Activated CD8-positive, alpha-beta memory T cell treated with anti-CD3 and anti-CD28 coated beads, Interleukin-2, amount 50 U/mL, for 48 hours (primary cell): ENCODE measurements around the gene DGKD.
A peak's percentile ranks its signal among the peaks of the same experiment; 100 is the strongest.

ENCODE experiments used
- DNase-seq: peaks from one replicate; pipeline ENCODE4 v3.0.0-alpha.2; 2020

Gene DGKD

GRCh38 chr2:233387225-233387624 is 32.9 kb downstream of the DGKD start:
- no peak for DNase-seq

- DNase-seq: no peak
These were observed 33.6 kb downstream of the DGKD start for GRCh38 chr2:233387667-233388528.

DNA sequence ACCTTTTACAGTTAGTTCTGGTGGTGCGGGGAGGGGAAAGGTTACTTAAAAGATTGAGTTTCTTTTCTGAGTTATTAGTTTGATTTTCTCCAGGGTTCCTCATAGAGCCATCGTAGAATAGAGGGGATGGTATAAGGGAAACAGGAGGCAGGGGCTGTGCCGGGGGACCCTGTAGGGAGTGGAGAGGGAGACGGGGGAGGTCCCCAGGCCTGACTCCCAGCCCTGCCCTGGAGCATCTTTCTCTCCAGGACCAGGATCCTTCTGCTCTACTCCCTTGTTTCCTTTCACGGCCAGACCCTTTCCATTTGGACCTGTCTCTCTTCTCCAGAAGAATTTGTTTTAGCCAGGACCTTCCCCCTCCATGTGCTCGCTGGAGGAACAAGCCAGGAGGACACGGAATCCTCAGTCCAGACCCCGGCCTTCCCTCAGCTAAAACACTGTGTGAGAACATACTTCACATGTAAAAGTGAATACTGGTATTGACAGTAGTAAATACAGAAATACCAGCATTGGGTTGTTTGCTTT is 35.4 kb downstream of the DGKD start:
- no peak for DNase-seq

DNA sequence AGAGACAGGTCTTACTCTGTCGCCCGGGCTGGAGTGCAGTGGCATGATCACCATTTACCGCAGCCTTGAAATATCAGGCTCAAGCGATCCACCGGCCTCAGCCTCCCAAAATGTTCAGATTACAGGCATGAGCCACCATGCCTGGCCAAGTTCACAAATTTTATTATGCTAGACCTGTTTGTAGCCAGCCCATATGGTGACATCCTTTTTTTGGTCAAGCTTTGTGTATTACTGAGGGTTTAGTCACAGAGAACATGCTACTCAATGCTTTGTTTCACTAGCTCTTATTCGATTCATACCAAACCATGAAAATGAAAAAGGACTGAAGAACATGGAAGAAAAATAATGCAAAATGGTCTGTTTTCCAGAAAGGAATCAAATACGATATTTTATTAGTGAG is 41.4 kb downstream of the DGKD start:
- no peak for DNase-seq

- peak; percentile 48 for DNase-seq
These were observed 42.7 kb downstream of the DGKD start for GRCh38 chr2:233396726-233397665.

DNA sequence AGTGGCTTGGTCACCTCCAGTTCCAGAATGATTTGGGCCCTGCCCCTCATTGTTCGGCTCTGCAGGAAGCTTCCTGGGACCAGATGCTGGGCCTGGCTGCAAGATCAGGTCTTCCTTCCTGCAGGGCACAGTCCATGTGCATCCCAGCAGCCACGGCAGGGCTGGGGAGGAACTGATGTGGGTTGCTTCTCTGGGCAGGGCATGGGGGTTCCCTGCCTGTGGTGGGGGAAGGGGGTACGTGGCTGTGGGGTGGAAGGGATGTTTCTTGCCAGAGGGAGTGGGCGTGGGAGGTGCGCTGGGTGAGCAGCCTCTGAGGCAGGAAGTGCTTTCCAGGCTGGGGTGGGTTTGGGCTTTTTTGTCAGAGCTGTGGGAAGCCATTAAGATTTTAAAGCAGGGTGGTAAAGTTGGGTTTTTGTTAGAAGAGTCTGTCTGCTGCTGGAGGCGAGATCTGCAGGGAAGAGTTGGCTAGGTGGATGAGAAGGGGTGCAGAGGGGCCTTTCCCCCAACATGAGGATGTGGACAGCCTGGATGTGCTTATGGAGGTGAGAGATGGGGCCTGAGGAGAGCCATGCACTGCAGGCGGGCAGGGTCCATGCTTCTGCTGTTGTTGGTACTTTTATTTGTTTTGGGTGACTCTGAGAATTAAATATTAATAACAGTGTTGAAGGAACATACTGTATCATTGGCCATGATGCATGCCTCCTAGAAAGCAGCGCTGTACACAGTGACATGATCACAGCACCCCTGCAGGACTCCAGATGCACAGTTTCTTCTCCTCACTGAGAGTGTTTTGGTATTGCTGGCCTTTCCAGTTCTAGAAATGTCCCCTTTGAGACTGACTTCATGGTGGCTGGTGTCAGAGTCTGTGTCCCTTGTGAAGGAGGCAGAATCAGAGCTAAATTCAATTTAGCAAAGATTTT is 45.3 kb downstream of the DGKD start:
- peak; percentile 71 for DNase-seq

DNA sequence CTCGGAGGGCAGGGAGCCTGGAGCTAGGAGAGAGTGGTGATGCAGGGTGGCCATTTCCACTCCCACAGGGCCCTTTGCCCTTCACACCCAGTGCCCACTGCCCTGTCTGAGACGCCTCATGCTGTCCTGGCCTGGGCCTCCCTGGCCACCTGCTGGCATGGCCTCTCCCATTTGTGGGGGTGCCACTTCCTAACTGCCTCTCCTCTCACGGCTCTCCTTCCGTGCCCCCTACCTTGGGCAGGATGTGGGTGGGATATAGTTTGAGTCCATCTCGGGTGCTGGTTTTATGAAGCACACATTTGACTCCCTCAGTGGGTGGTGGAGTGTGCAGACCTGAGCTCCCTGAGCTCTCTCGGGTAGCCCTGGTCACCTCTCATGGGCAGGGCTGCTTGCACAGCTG is 46.0 kb downstream of the DGKD start:
- DNase-seq: peak; percentile 56

GRCh38 chr2:233400961-233401360 is 46.7 kb downstream of the DGKD start:
- peak; percentile 54 for DNase-seq

DNA sequence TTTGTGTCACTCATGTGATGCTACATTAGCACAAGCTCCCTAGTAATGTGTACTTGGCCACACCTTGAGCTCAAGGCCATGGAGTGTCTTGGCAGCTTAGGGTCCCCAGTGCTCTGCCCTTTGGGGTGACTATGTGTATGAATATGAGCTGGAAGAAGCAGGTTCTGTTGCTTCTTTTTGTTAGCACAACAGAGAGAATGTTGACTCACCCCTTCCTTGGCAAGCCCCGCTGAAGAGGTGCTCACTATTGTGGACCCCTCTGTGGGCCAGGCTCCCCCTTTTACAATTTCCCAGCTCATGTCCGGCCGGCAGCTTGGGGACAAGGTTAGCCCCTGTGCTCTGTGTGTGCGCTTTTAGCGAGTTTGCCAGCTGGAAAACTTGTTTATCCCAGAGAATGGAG is 48.1 kb downstream of the DGKD start:
- peak; percentile 54 for DNase-seq

GRCh38 chr2:233402789-233403188 is 48.5 kb downstream of the DGKD start:
- DNase-seq: peak; percentile 44

DNA sequence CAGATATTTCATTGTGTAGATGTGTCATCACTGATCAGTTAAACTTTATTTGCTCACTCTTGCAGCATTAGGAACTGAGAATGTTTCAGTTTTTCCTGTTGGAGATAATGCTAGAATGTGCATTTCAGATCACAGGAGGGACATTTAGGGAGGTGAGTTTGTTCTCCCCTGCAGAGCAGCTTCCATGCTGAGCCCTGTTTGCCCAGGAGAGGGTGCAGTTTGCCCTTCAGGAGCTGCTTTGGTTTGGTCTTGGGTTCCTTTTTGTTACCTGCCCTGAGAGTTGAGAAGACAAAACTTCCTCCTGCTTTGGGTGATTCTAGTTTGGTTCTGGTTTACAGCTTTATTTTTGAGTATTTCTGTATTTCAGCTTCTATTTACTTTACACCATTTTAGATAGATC is 49.9 kb downstream of the DGKD start:
- DNase-seq: peak; percentile 62

DNA sequence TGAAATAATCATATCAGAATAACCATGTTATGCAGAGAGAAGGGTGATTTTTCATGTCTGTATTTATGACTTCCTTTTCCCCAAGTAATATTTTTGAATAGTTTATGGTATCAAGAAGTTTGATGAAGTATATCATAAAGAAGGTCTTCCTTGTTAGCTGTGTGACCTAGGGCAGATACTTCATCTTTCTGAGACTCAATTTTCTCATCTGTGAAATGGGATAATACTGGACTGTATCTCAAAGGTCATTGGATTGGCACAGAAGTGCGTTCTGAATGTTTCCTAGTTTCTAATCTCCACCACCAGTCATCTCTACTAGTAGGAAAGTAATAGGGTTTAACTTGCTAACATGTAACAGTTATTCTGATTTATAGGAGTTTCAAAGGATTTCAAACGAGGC is 52.6 kb downstream of the DGKD start:
- DNase-seq: no peak

DNA sequence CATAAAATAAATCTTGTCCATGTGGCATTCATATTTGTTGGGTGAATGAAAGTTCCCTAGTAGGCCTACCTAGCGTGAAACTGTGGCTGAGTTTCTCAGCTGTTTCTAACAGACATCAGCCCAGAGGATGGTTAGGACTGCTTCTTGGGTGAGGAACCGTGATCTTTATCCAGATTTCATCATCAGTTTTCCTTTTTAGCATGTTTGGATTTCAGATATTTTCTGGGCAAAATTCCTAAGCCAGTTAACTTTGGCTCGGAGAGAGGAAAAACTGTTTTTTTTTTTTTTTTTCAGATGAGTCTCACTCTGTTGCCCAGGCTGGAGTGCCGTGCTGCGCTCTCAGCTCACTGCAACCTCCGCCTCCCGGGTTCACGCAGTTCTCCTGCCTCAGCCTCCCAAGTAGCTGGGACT is 53.5 kb downstream of the DGKD start:
- DNase-seq: no peak

DNA sequence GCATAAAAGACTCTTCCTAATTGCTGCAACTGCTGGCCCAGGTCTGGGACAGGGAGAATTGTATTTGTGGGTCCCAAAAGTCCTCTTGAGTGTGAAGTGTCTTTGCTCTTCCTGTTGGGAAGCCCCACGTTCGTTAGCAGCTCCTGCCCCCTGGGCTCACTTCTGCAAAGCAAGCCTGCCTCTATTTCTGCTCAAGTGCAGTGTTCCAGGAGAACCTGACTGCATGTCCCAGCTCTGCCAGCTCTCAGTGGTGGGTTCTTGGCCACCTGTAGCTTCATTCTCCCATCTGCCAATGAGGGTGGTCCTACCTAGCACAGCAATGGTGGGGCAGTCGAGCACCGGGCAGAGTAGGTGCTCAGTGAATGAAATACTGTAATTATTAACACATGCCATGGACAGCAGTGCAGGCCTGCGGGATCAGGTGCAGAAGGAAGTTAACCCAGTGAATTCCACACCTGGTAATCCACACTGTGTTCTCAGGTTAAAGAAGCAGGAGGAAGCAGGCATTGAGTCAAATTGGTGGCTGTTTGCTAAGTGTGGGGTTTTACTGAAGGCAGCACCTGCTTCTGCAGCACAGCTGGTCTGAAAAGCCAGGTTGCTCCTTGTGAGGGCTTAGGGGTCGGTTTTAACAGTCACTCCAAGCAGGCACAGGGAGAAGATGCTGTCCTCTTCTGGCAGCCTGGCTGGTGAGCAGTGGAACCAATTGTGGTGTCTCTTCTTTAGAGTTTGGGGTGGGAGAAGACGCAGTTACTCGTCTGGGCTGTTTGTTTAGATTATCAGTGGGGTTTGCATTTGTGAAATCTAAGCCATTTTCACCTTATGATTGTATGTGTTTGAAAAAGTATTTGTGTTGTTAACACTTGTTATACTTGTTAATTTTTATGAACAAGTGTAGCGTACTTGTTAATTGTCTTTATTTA is 54.3 kb downstream of the DGKD start:
- DNase-seq: no peak

GRCh38 chr2:233409286-233409991 is 55.1 kb downstream of the DGKD start:
- DNase-seq: no peak

- no peak for DNase-seq
These were observed 56.0 kb downstream of the DGKD start for GRCh38 chr2:233410196-233410760.

- no peak for DNase-seq
These were observed 56.9 kb downstream of the DGKD start for GRCh38 chr2:233411162-233411561.

GRCh38 chr2:233412405-233412804 is 58.1 kb downstream of the DGKD start:
- DNase-seq: no peak

GRCh38 chr2:233413046-233413445 is 58.8 kb downstream of the DGKD start:
- DNase-seq: no peak

- peak; percentile 72 for DNase-seq
These were observed 59.4 kb downstream of the DGKD start for GRCh38 chr2:233413559-233414272.
